ENCODE results near the gene P2RY2. TPM values are rescaled to one million over a fixed set of nuclear protein-coding genes. Genes with fewer than 3 reads are reported as not detected.

The P2RY2 gene
- polyA plus RNA-seq, 2 of the 4 experiments (the other 2 are of a cell fraction): 3.7 to 6.4 TPM

- POLR2A ChIA-PET: no interaction called here
- H3K27ac ChIP-seq: peak overlapping the region; percentile 46 to 54; a peak in 4 of 6 replicates
- no peak overlapping the region for H3K4me3 ChIP-seq
- H3K9me3 ChIP-seq: no peaks in the 10 kb centered on the region
- ATAC-seq (no peak), FAIRE-seq (no peak), DNase-seq (ENCODE audit: low read depth in 1 of 2, low spot score in 1 of 2) (peak; percentile 46 to 64)
- CTCF ChIA-PET: interaction anchor here (1.1 kb wide), 1 partner anchor 13 kb away, joined by 4 read pairs; no protein-coding TSS in a partner anchor
- H3K4me2 ChIP-seq: peak overlapping the region; percentile 52
- peaks cover 44% of the 10 kb centered on the region for H3K4me1 ChIP-seq
- WGBS (ENCODE audit: missing lambda C conversion rate): 44% methylated on average over 3 of the region's 3 CpGs
- TF ChIP-seq, protein P1, sequence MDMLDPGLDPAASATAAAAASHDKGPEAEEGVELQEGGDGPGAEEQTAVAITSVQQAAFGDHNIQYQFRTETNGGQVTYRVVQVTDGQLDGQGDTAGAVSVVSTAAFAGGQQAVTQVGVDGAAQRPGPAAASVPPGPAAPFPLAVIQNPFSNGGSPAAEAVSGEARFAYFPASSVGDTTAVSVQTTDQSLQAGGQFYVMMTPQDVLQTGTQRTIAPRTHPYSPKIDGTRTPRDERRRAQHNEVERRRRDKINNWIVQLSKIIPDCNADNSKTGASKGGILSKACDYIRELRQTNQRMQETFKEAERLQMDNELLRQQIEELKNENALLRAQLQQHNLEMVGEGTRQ (IDR thresholded peaks at IDR 0.05): peak; percentile 72
- no peak for TF ChIP-seq RFX5 (IDR thresholded peaks at IDR 0.05)
- TF ChIP-seq EHF (CRISPR knock-in tag; IDR thresholded peaks at IDR 0.05): no peak
- TF ChIP-seq HEYL (CRISPR knock-in tag; IDR thresholded peaks at IDR 0.05): no peak
- TF ChIP-seq, protein P2, sequence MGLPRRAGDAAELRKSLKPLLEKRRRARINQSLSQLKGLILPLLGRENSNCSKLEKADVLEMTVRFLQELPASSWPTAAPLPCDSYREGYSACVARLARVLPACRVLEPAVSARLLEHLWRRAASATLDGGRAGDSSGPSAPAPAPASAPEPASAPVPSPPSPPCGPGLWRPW (IDR thresholded peaks at IDR 0.05): no peak
- no peak for TF ChIP-seq KDM1A (IDR thresholded peaks at IDR 0.05; ENCODE audit: low read depth)
- TF ChIP-seq JUNB (IDR thresholded peaks at IDR 0.05): peak; percentile 39
- peak; percentile 23; the same call in 1 of the 2 replicates for TF ChIP-seq GATA3 (IDR thresholded peaks at IDR 0.05; ENCODE audit: borderline replicate concordance)
- TF ChIP-seq HOXA7 (CRISPR knock-in tag; IDR thresholded peaks at IDR 0.05): no peak
- TF ChIP-seq FOSL2 (IDR thresholded peaks at IDR 0.05): no peak
- TF ChIP-seq FOSL2 (CRISPR knock-in tag; IDR thresholded peaks at IDR 0.05): peak; percentile 97
- TF ChIP-seq MAFK (IDR thresholded peaks at IDR 0.05; ENCODE audit: partially characterized antibody): peak; percentile 56
- TF ChIP-seq SREBF2 (IDR thresholded peaks at IDR 0.05): no peak
- TF ChIP-seq CBX2 (IDR thresholded peaks at IDR 0.05; ENCODE audit: borderline replicate concordance, low read depth): no peak
- TF ChIP-seq NR3C1 (IDR thresholded peaks at IDR 0.05): no peak
- TF ChIP-seq MAX (IDR thresholded peaks at IDR 0.05): peak; percentile 28; the same call in 1 of the 2 replicates
Measured at GRCh38 chr11:73198677-73199076, 19.4 kb upstream of the P2RY2 start.

DNA sequence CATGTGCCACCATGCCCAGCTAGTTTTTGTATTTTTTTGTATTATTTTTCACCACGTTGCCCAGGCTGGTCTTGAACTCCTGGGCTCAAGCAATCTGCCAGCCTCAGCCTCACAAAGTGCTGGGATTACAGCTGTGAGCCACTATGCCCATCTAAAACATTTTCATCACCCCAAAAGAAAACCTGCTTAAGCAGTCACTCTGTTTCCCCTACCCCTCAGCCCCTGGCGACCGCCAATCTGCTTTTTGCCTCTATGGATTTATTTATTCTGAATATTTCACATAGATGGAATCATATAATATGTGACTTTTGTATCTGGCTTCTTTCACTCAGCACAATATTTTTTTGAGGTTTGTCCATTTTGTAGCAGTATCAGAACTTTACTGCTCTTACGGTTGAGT lies 18.6 kb upstream of the P2RY2 start:
- FAIRE-seq (no peak), DNase-seq (ENCODE audit: low read depth in 1 of 2, low spot score in 1 of 2) (no peak), ATAC-seq (no peak)
- WGBS (ENCODE audit: missing lambda C conversion rate): 93% methylated on average over 4 of the region's 4 CpGs
- no peak overlapping the region for H3K4me3 ChIP-seq
- no peaks in the 10 kb centered on the region for H3K9me3 ChIP-seq
- CTCF ChIA-PET: interaction anchor here (1.1 kb wide), 1 partner anchor 13 kb away, joined by 4 read pairs; no protein-coding TSS in a partner anchor
- H3K27ac ChIP-seq: no peak overlapping the region
- TF ChIP-seq RNF2 (IDR thresholded peaks at IDR 0.05; ENCODE audit: borderline replicate concordance, low read depth) (no peak), ESRRA (IDR thresholded peaks at IDR 0.05; ENCODE audit: borderline replicate concordance, low read length) (no peak), HMGXB4 (CRISPR knock-in tag; IDR thresholded peaks at IDR 0.05; ENCODE audit: borderline replicate concordance) (no peak), POLR2AphosphoS2 (conservative IDR thresholded peaks at IDR 0.05; ENCODE audit: low read length) (no peak), KDM1A (IDR thresholded peaks at IDR 0.05; ENCODE audit: low read depth) (no peak), RCOR1 (IDR thresholded peaks at IDR 0.05; ENCODE audit: low read depth, low read length) (no peak), BHLHE40 (IDR thresholded peaks at IDR 0.05; ENCODE audit: low read depth, low read length) (no peak), MAZ (IDR thresholded peaks at IDR 0.05; ENCODE audit: borderline replicate concordance, low read depth, low read length) (no peak)
- peaks cover 36% of the 10 kb centered on the region for H3K4me1 ChIP-seq
- POLR2A ChIA-PET: no interaction called here
- no peak overlapping the region for H3K4me2 ChIP-seq

- H3K4me2 ChIP-seq: no peak overlapping the region
- ATAC-seq: peak in 1 of 2 experiments; percentile 7; a peak in 2 of 6 replicates
- POLR2A ChIA-PET: no interaction called here
- no peak for DNase-seq (ENCODE audit: low read depth in 1 of 2, low spot score in 1 of 2)
- FAIRE-seq: no peak
- 0 out of 6 replicates have a peak overlapping the region, but pooled peaks of 1 of the 2 experiments have one; percentile 8 for H3K27ac ChIP-seq
- TF ChIP-seq FOSL2 (IDR thresholded peaks at IDR 0.05) (no peak), FOSL2 (CRISPR knock-in tag; IDR thresholded peaks at IDR 0.05) (no peak), JUN (IDR thresholded peaks at IDR 0.05) (no peak), HOXB5 (CRISPR knock-in tag; IDR thresholded peaks at IDR 0.05) (no peak), POLR2A (IDR thresholded peaks at IDR 0.05; ENCODE audit: low read length) (no peak), RAD21 (conservative IDR thresholded peaks at IDR 0.05 in 1 of 2, IDR thresholded peaks at IDR 0.05 in 1 of 2) (no peak), CBX8 (IDR thresholded peaks at IDR 0.05) (no peak), ZFP36 (IDR thresholded peaks at IDR 0.05; ENCODE audit: borderline replicate concordance, partially characterized antibody) (no peak), EP300 (IDR thresholded peaks at IDR 0.05) (no peak), RFX5 (IDR thresholded peaks at IDR 0.05) (no peak), MAFK (IDR thresholded peaks at IDR 0.05; ENCODE audit: partially characterized antibody) (no peak), CEBPB (IDR thresholded peaks at IDR 0.05) (no peak)
- TF ChIP-seq, protein P3, sequence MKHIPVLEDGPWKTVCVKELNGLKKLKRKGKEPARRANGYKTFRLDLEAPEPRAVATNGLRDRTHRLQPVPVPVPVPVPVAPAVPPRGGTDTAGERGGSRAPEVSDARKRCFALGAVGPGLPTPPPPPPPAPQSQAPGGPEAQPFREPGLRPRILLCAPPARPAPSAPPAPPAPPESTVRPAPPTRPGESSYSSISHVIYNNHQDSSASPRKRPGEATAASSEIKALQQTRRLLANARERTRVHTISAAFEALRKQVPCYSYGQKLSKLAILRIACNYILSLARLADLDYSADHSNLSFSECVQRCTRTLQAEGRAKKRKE (CRISPR knock-in tag; IDR thresholded peaks at IDR 0.05; ENCODE audit: low read depth): no peak
- TF ChIP-seq, protein P2 (IDR thresholded peaks at IDR 0.05): no peak
- CTCF ChIA-PET: no interaction called here
- H3K4me1 ChIP-seq: peaks cover 29% of the 10 kb centered on the region
- no peak overlapping the region for H3K4me3 ChIP-seq
- no peaks in the 10 kb centered on the region for H3K9me3 ChIP-seq
Measured at GRCh38 chr11:73200256-73200655, 17.8 kb upstream of the P2RY2 start.

Data from A549 (cell line).